ENCODE results near the gene ATP1A2.

DNA sequence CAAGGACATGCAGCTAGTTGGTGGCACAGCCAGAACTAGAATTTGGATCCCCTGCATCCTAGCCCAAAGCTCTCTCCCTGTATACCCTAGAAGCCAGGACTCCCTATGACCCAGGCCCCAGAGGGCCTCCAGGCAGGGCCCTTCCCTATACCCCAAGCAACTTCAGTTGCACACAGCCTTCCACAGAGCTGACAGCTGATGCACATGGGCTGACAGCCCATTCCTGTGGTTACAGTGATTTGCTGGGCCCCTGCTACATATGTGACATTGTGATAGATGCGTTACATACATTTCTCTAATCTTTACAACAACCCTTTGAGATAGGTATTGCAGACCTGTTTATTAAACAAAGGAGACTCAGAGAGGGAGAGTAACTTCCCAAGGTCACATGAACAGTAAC, 5.8 kb downstream of the ATP1A2 start:
- TF ChIP-seq, protein P1, sequence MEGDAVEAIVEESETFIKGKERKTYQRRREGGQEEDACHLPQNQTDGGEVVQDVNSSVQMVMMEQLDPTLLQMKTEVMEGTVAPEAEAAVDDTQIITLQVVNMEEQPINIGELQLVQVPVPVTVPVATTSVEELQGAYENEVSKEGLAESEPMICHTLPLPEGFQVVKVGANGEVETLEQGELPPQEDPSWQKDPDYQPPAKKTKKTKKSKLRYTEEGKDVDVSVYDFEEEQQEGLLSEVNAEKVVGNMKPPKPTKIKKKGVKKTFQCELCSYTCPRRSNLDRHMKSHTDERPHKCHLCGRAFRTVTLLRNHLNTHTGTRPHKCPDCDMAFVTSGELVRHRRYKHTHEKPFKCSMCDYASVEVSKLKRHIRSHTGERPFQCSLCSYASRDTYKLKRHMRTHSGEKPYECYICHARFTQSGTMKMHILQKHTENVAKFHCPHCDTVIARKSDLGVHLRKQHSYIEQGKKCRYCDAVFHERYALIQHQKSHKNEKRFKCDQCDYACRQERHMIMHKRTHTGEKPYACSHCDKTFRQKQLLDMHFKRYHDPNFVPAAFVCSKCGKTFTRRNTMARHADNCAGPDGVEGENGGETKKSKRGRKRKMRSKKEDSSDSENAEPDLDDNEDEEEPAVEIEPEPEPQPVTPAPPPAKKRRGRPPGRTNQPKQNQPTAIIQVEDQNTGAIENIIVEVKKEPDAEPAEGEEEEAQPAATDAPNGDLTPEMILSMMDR (IDR thresholded peaks at IDR 0.05; ENCODE audit: extremely low read depth in 1 of 2, insufficient read depth in 1 of 2, low read depth in 1 of 2, low read length in 2 of 2), result no peak
- no peak for TF ChIP-seq POLR2A (IDR thresholded peaks at IDR 0.05; ENCODE audit: low read depth, low read length)
- no peak for TF ChIP-seq FOS (IDR thresholded peaks at IDR 0.05; ENCODE audit: borderline replicate concordance, insufficient read depth, low read length)
- TF ChIP-seq POLR2AphosphoS5 (IDR thresholded peaks at IDR 0.05; ENCODE audit: insufficient read depth, low read depth, low read length), result no peak
- no peak for TF ChIP-seq GATA2 (IDR thresholded peaks at IDR 0.05; ENCODE audit: insufficient read depth, insufficient read length, low read depth, low read length)

All from endothelial cell of umbilical vein (primary cell).